Measurements from ENCODE around the gene CLDN6.

DNA sequence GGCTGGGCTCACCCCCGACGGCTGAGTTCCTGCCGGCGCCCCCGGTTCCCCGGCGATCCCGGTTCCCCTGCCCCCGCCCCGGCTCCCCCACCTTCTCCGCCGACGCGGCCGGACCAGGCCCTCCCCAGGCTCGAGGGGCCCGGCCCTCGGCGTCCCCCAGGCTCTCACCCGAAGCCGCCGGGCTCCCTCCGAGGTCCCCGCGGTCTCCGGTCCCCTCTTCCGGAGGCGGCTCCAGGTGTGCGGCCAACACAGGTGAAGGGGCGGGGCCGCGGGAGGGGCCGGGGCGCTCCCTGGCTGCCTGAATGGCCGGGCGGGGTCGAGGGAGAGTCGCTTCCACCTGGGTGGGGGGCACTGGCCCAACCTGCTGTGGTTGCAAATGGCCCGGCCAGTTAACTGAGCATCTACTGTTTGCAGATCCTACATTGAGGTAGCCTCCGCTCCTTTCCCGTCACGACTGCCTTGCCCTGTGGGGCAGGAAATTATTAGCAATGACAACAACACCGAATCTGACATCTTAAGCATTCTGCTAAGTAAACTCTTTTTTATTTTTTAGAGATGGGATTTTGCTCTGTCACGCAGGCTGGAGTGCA, 18.8 kb upstream of the CLDN6 start, which contains the start of gene BICDL2:
- no peak for TF ChIP-seq POLR2A (IDR thresholded peaks at IDR 0.05)
- TF ChIP-seq, protein P1, sequence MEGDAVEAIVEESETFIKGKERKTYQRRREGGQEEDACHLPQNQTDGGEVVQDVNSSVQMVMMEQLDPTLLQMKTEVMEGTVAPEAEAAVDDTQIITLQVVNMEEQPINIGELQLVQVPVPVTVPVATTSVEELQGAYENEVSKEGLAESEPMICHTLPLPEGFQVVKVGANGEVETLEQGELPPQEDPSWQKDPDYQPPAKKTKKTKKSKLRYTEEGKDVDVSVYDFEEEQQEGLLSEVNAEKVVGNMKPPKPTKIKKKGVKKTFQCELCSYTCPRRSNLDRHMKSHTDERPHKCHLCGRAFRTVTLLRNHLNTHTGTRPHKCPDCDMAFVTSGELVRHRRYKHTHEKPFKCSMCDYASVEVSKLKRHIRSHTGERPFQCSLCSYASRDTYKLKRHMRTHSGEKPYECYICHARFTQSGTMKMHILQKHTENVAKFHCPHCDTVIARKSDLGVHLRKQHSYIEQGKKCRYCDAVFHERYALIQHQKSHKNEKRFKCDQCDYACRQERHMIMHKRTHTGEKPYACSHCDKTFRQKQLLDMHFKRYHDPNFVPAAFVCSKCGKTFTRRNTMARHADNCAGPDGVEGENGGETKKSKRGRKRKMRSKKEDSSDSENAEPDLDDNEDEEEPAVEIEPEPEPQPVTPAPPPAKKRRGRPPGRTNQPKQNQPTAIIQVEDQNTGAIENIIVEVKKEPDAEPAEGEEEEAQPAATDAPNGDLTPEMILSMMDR (IDR thresholded peaks at IDR 0.05), result no peak

All from thyroid gland (tissue), 4 donors.